ENCODE data around the gene HNRNPUL1.
"Not testable (repeated sequence)": the region's sequence is repeated elsewhere in the genome, so short reads cannot be mapped to it uniquely, and the experiment has no call there.

HNRNPUL1 gene

GRCh38 chr19:41263850-41264580 lies at the start of gene HNRNPUL1:
Gene HNRNPUL1, plus strand, starts transcription at chr19:41264372. Its CDS starts 132 bp downstream, at chr19:41264504.
- peak; percentile 98 for DNase-seq (ENCODE audit: low spot score)

GRCh38 chr19:41217741-41218140 lies 46.4 kb upstream of the HNRNPUL1 start:
- DNase-seq (ENCODE audit: low spot score) = no peak

- no peak for DNase-seq (ENCODE audit: low spot score)
Measured at GRCh38 chr19:41218249-41218614, 45.9 kb upstream of the HNRNPUL1 start.

DNA sequence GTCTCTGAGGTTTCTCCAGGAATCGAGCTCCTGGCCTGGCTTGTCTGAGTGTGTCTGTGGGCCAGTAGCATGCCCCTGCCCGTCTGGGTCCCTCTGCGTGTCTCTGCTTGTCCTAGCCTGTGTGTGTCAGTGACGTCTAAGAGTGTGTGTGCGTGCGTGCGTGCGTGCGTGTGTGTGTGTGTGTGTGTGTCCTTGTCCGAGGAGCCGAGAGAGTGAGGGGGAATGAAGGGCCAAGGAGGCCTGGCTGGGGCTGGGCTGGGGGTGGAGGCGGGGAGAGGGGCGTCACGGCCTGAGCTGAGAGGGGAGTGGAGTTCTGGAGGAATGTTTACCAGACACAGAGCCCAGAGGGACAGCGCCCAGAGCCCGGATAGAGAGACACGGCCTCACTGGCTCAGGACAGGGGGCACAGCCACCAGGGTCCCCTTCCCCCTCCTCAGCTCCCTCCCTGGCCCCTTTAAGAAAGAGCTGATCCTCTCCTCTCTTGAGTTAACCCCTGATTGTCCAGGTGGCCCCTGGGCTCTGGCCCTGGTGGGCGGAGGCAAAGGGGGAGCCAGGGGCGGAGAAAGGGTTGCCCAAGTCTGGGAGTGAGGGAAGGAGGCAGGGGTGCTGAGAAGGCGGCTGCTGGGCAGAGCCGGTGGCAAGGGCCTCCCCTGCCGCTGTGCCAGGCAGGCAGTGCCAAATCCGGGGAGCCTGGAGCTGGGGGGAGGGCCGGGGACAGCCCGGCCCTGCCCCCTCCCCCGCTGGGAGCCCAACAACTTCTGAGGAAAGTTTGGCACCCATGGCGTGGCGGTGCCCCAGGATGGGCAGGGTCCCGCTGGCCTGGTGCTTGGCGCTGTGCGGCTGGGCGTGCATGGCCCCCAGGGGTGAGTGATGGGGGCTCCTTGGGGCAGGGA lies 45.3 kb upstream of the HNRNPUL1 start, which contains the start of gene AXL:
Gene AXL, plus strand, starts transcription at position 609 of the 893 bp plus-strand sequence. Its CDS starts 170 bp downstream, at position 779.
- no peak for DNase-seq (ENCODE audit: low spot score)

- DNase-seq (ENCODE audit: low spot score) = no peak
Measured at GRCh38 chr19:41219924-41220567, 44.1 kb upstream of the HNRNPUL1 start.

- no peak for DNase-seq (ENCODE audit: low spot score)
Measured at GRCh38 chr19:41220811-41221210, 43.4 kb upstream of the HNRNPUL1 start.

DNA sequence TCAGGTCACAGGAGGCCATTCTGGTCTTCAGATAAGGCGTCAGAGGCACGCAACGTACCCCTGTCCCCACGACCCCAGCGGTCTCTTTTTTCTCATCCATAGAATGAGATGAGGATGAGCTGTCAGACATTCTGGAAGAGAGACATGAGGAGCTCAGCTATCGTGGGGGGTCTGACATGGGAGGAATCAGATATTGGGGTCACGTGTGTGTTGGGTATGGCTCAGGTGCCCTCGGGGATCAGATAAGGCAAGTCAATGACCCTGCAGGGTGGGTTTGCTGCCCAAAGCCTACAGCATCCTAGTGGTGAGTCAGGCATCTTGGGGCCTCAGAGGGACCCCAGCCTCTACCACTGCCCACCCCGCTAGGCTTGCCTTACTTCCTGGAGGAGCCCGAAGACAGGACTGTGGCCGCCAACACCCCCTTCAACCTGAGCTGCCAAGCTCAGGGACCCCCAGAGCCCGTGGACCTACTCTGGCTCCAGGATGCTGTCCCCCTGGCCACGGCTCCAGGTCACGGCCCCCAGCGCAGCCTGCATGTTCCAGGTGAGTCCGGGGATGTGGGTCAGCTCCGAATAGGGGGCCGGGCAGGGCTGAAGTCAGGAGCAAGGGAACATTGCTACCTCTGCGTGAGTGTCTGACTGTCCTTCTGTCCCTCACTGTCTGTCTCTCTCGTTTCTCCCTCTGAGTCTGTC lies 42.5 kb upstream of the HNRNPUL1 start:
- DNase-seq (ENCODE audit: low spot score) = no peak

DNA sequence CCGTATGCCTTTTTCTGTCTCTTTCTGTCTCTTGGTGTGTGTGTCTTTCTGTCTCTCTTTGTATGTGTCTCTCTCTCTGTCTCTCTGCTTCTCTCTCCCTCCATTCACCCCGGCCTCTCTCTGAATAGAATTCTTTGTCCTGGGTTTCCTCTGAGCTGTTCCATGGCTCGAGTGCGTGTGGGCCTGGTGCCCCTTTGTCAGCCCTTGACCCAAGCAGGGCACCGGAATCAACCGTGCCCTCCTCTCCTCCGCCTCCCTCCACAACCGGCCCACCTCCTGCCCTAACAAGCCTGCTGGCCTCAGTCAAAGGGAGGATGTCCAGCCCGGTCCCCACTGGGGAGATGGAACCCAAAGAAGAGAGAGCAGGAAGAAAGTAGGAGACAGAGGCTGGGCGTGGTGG lies 41.9 kb upstream of the HNRNPUL1 start:
- DNase-seq (ENCODE audit: low spot score) = no peak

GRCh38 chr19:41223431-41224234 lies 40.5 kb upstream of the HNRNPUL1 start:
- no peak for DNase-seq (ENCODE audit: low spot score)

- DNase-seq (ENCODE audit: low spot score) = no peak
Measured at GRCh38 chr19:41224632-41225031, 39.5 kb upstream of the HNRNPUL1 start.

DNA sequence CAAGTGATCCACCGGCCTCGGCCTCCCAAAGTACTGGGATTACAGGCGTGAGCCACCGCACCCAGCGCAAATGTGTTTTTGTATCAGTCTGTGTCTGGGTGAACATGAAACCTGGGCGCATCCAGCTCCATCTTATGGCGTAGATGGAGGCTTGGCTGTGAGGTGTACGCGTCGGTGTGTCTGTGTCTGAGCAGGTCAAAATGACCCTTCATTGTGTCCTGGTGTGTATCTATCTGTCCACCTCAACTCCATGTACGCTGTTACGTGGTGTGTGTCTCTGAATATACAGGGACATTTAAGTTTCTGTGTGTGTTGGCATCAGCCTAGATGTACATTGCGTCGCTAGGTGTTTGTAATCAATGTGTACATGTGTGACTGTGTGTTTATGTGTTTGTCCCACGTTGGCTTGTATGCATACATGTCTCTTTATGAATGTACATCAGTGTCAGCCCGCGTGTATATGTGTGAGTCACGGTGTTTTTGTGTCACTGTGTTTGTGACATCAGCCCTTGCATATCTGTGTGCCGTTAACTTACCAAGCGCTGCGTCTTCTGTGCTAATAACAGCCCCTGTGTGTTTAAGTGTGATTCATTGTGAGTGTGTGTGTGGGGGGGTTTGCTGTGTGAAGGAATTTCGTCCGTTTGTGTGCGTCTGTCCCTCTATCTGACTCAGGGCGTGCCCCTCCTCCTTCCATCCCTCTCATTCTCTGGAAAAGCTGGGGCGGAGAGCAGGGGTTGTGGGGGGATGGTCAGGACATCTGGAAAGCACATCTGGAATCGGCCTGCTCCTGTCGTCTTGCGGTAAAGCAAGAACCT lies 38.7 kb upstream of the HNRNPUL1 start:
- no peak for DNase-seq (ENCODE audit: low spot score)

GRCh38 chr19:41226053-41226873 lies 37.9 kb upstream of the HNRNPUL1 start:
- DNase-seq (ENCODE audit: low spot score) = no peak

DNA sequence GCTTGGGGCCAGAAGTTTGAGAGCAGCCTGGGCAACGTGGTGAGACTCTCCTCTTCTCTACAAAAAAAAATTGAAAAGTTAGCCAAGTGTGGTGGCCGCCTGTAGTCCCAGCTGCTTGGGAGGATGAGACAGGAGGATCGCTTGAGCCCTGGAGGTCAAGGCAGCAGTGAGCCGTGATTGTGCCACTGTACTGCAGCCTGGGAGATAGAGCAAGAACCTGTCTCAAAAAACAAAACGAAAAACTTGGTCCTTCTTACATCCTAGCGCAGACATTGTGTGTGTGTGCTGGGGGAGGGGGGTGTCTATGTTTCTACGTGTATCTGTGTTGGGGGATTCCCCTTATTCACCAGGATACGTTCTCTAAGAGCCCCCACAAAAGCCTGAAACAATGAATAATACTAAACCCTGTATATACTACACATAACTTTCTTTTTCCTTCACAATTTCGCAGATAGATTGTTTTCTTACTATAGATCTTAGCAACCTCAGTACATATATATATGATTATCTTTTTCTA lies 37.2 kb upstream of the HNRNPUL1 start:
- no peak for DNase-seq (ENCODE audit: low spot score)

GRCh38 chr19:41228486-41228885 lies 35.7 kb upstream of the HNRNPUL1 start:
- no peak for DNase-seq (ENCODE audit: low spot score)

DNA sequence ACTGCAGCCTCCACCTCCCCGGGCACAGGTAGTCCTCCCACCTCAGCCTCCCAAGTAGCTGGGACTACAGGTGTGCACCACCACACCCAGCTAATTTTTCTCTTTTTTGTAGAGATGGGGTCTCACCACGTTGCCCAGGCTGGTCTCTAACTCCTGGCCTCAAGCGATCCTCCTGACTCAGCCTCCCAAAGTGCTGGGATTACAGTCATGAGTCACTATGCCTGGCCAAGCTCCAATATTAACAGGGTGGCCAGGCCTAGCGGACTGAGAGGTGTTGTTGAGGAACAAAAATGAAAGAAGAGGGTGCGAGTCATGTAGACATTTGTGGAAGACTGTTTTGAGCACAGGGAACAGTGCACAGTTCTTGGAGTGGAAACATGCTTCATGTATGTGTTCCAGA lies 34.8 kb upstream of the HNRNPUL1 start:
- not testable (repeated sequence) for DNase-seq (ENCODE audit: low spot score)

DNA sequence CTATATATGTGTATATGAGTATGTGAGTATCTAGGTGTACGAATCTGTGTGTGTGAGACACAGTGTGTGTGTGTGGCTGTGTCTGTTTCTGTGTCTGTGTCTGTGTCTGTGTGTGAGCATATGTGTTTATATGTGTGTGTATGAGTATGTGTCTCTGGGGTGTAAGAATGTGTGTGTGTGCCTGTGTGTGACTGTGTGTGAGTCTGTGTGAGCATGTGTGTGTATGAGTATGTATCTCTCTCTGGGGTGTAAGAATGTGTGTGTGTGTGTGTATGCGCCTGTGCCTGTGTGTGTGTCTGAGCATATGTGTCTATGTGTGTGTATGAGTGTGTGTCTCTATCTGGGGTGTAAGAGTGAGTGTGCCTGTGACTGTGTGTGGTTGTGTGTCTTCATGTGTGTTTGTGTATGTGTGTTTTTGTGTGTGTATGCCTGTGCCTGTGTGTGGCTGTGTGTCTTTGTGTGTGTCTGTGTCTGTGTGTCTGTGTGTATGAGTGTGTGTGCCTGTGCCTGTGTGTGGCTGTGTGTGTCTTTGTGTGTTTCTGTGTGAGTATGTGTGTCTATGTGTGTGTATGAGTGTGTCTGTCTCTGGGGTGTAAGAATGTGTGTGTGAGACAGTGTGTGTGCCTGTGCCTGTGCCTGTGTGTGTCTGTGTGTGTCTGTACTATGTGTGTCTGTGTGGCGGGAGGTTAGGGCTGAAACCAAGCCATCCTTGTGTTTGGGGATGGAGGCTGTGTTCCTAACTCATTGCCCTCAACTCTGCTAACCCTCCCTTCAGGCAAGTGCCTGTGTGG lies 33.9 kb upstream of the HNRNPUL1 start:
- DNase-seq (ENCODE audit: low spot score) = no peak

DNA sequence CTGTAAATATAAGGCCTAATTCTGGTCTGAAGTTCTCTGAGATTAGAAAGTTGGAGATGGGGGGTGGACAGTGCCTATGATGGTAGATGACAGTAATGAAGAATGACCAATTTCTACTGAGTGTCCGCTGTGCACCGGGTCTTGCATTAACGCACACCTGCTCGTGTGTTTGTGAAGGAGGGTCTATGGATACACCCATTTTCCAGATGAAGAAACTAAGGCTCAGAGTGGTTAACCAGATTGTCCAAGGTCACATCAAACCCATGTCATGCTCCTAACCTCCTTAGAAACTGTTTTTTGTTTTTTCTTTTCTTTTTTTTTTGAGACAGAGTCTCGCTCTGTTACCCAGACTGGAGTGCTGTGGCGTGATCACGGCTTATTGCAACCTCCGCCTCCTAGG lies 31.5 kb upstream of the HNRNPUL1 start:
- DNase-seq (ENCODE audit: low spot score) = no peak

GRCh38 chr19:41233748-41234240 lies 30.4 kb upstream of the HNRNPUL1 start:
- DNase-seq (ENCODE audit: low spot score) = no peak
